22Rv1 (cell line): ENCODE measurements around the gene ATF6B.
A peak's percentile ranks its signal among the peaks of the same experiment; 100 is the strongest.

Experiments used
- H3K27ac ChIP-seq: fragments of 450-650 bp; 2 replicates; pipeline ENCODE4 v1.5.1; 2017
- ZFX ChIP-seq: fragments of 450-650 bp; IDR thresholded peaks from 2 replicates; pipeline ENCODE4 v1.6.1; 2017; ENCODE audit warnings: antibody characterized with exemption, borderline replicate concordance
- TF ChIP-seq, protein P1 (sequence below): fragments of 450-650 bp; IDR thresholded peaks from 2 replicates; pipeline ENCODE4 v1.5.1; 2017; ENCODE audit warnings: mild to moderate bottlenecking

ATF6B gene

DNA sequence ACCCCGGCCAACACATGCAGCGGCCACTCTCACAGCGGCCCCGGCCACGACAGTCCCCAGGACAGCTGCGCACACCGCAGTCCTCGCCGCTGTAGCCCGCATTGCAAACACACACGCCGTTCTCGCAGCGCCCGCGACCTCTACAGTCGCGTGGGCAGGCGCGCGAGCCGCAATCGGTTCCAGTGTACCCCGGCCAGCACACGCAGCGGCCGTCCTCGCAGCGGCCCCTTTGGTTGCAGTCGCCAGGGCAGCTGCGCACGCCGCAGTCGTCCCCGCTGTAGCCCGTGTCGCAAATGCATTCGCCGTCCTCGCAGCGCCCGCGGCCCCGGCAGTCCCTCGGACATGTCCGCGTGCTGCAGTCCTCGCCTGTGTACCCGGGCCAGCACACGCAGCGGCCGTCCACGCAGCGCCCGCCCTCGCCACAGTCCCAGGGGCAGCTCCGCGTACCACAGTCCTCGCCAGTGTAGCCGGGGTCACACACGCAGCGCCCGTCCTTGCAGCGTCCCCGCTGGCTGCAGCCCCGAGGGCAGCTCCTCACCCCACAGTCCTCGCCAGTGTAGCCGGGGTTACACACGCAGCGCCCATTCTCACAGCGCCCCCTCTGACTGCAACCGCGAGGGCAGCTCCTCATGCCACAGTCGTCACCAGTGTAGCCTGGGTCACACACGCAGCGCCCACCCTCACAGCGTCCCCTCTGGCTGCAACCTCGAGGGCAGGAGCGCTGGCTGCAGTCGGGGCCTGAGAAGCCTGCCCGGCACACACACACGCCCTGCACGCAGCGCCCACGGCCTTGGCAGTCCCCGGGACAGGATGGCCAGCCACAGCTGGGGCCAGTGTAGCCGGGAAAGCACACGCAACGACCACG lies 31.4 kb downstream of the ATF6B start:
- no peak overlapping the region for H3K27ac ChIP-seq
- TF ChIP-seq, protein P1, sequence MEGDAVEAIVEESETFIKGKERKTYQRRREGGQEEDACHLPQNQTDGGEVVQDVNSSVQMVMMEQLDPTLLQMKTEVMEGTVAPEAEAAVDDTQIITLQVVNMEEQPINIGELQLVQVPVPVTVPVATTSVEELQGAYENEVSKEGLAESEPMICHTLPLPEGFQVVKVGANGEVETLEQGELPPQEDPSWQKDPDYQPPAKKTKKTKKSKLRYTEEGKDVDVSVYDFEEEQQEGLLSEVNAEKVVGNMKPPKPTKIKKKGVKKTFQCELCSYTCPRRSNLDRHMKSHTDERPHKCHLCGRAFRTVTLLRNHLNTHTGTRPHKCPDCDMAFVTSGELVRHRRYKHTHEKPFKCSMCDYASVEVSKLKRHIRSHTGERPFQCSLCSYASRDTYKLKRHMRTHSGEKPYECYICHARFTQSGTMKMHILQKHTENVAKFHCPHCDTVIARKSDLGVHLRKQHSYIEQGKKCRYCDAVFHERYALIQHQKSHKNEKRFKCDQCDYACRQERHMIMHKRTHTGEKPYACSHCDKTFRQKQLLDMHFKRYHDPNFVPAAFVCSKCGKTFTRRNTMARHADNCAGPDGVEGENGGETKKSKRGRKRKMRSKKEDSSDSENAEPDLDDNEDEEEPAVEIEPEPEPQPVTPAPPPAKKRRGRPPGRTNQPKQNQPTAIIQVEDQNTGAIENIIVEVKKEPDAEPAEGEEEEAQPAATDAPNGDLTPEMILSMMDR, result peak; percentile 37
- no peak for TF ChIP-seq ZFX

DNA sequence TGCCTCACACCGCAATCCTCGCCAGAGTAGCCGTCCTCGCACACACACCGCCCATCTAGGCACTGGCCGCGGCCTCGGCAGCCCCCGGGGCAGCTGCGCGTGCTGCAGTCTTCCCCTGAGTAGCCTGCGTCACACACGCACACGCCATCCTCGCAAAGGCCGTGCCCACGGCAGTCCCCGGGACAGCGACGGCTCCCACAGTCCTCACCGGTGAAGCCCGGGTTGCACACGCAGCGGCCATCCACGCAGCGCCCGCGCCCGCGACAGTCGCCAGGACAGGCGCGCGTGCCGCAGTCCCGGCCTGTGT lies 32.0 kb downstream of the ATF6B start:
- H3K27ac ChIP-seq, result no peak overlapping the region
- TF ChIP-seq ZFX, result no peak
- TF ChIP-seq, protein P1, result no peak

DNA sequence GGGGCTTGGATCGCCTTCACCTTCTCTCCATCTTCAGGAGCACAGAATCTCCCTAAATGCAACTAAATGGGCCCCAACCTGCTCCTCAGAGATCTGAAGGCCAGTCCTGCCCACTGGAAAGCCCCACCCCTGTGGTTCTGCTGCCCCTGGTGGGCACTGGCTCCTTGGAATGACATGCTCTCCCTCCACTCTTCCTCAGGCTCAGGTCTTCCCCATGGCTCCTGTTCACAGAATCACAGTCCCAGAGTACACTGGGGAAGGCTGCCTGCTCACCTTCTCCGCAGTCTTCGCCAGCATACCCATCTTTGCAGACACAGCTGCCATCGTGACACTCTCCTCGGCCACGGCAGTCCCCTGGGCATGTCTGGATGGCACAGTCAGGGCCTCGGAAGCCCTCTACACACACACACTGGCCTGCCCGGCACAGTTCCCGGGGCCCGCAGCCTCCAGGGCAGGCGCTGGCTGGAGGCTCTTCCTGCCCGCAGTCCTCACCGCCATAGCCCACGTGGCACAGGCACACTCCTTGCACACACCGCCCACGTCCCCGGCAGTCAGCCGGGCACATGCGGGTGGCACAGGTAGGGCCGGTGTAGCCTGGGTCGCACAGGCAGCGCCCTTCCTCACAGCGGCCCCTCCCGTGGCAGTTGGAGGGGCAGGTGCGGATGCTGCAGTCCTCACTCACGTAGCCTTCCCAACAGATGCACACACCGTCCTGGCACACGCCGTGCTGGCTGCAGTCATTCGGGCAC lies 32.5 kb downstream of the ATF6B start:
- TF ChIP-seq ZFX, result no peak
- TF ChIP-seq, protein P1, result peak; percentile 16; the same call in 1 of the 2 replicates
- H3K27ac ChIP-seq, result no peak overlapping the region

DNA sequence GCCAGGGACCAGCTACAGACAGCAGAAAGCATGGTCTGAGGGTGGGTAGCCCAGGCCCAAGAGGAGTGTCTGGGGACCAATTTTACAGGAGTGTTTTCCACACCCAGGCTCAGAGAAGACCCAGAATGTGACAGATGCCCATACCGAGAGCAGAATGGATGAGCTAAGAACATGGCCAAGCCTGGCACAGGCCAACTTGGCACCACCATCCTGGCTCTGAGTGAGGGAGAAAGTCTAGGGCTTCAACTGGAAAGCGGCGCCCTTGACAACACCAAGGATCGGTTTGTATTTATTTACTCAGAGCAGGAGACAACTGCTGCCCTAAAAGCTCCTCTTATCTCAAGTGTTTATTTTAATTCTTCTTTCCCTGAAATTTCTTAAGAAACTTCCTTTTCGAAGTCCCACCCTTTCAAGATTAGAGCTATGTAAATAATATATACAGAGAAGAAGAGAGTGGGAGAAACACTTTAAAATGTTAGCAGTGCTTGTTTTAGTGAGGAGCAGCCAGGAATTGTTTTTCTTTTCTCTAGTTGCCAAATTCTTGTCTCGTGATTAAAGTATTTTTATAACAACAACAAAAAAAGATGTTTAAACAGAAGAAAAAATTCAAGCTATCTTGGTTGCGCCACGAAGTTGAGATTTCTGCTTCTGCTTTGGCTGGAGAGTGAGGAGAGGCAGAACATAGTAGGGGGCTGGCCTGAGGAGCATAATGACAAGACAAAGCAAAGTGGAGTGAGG lies 35.1 kb downstream of the ATF6B start:
- no peak overlapping the region for H3K27ac ChIP-seq
- no peak for TF ChIP-seq ZFX
- TF ChIP-seq, protein P1, result no peak

DNA sequence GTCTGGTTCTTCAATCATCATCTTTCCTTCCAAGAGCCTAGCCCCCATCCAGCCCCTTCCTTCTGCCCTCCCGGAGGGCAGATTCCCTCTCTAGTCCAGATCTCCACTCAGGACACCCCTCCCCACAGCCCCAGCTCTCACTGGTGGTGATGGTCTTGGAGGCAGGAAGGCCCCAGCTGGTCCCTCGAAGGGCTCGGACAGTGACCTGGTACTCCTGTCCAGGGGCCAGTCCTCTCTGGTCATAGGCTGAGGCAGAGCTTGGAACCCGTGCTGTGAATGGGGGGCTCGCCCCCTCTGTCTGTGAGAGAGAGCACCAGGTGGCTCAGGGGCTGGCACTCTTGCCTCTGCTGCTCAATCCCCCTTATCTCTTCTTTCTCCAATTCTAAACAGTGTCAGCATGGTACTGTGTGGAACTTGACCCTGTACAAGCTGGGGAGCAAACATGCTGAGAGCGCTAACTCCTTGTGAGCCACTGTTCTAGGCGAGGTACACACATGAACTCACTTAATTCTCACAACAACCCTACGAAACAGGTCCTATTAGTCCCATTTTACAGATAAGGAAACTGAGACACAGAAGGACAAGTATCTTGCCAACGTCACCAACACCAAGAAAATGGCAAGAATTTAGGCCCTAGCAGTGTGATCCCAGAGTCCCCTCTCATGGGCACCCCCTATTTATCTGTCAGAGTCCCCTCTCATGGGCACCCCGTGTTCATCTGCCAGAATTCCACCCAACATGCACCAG lies 38.8 kb downstream of the ATF6B start:
- no peak overlapping the region for H3K27ac ChIP-seq
- TF ChIP-seq ZFX, result no peak
- TF ChIP-seq, protein P1, result no peak

DNA sequence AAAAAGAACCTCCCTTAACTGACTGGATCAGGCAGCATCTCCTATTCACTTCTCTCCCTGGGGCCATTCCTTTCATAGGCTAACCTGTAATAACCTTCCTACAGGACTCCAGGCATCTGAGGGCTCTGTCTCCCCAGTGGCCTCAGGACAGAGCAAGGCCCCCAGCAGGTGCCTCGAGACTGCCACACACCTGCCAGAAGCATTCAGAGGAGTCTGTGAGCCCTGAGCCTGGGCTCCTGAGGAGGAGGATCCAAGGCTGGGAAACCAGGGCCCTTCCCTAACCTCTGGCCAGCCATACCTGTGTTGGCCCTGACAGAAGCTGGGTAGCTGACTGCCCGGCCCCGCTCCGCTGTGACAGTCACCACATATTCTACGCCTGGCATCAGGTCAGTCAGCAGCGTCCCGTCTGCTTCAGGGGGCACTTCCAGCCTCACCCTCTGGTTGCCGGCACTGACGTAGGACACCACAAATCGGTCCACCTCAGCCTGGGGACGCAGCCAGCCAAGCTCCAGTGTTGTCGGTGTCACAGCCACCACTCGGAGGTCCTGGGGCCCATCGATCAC lies 39.5 kb downstream of the ATF6B start:
- no peak overlapping the region for H3K27ac ChIP-seq
- TF ChIP-seq ZFX, result no peak
- TF ChIP-seq, protein P1, result no peak
